GM23248 (cell line): Measurements from ENCODE around the gene SYNE2. TPM values are rescaled to one million over a fixed set of nuclear protein-coding genes. Genes with fewer than 3 reads are reported as not detected.

Source experiments
- DNase-seq: peaks from one replicate; pipeline ENCODE4 v3.0.0-alpha.2; 2015
- H2AFZ ChIP-seq: fragments of 200-600 bp; sonication (generic); 2 replicates; pipeline ENCODE4 v1.6.1; 2016; ENCODE audit warnings: antibody characterized with exemption
- H3F3A ChIP-seq: fragments of 200-600 bp; sonication (generic); 2 replicates; pipeline ENCODE4 v1.6.1; 2016; ENCODE audit warnings: mild to moderate bottlenecking, antibody characterized with exemption, mixed run types; ENCODE audit not compliant: insufficient read depth
- H3K27ac ChIP-seq: fragments of 200-600 bp; sonication (generic); 2 replicates; pipeline ENCODE4 v1.5.1; 2016; ENCODE audit warnings: mild to moderate bottlenecking
- H3K27me3 ChIP-seq: fragments of 200-600 bp; sonication (generic); replicated peaks from 2 replicates; pipeline ENCODE4 v1.6.1; 2016; ENCODE audit warnings: mild to moderate bottlenecking; ENCODE audit not compliant: insufficient read depth
- H3K36me3 ChIP-seq: fragments of 200-600 bp; sonication (generic); 2 replicates; pipeline ENCODE4 v1.6.1; 2016; ENCODE audit warnings: low read depth, mild to moderate bottlenecking
- H3K4me1 ChIP-seq: fragments of 200-600 bp; sonication (generic); 2 replicates; pipeline ENCODE4 v1.6.1; 2016; ENCODE audit warnings: mild to moderate bottlenecking; ENCODE audit not compliant: insufficient read depth
- H3K4me2 ChIP-seq: fragments of 200-600 bp; sonication (generic); one replicate; pipeline ENCODE4 v1.6.1; 2016; ENCODE audit warnings: mild to moderate bottlenecking; ENCODE audit not compliant: unreplicated experiment
- H3K4me3 ChIP-seq: fragments of 200-600 bp; sonication (generic); 2 replicates; pipeline ENCODE4 v1.5.1; 2016; ENCODE audit warnings: mild to moderate bottlenecking
- H3K79me2 ChIP-seq: fragments of 200-600 bp; sonication (generic); 2 replicates; pipeline ENCODE4 v1.6.1; 2016; ENCODE audit warnings: mild to moderate bottlenecking; ENCODE audit not compliant: insufficient read depth
- H3K9ac ChIP-seq: fragments of 200-600 bp; sonication (generic); 2 replicates; pipeline ENCODE4 v1.6.1; 2016; ENCODE audit warnings: mild to moderate bottlenecking
- H3K9me2 ChIP-seq: fragments of 200-600 bp; sonication (generic); 2 replicates; pipeline ENCODE4 v1.6.1; 2016; ENCODE audit warnings: mixed run types, mild to moderate bottlenecking, moderate library complexity; ENCODE audit not compliant: insufficient read depth
- H3K9me3 ChIP-seq: fragments of 200-600 bp; sonication (generic); one replicate; pipeline ENCODE4 v1.6.1; 2017; ENCODE audit warnings: low read depth
- H4K20me1 ChIP-seq: fragments of 200-600 bp; sonication (generic); 2 replicates; pipeline ENCODE4 v1.6.0; 2016; ENCODE audit not compliant: insufficient read depth
- EZH2 ChIP-seq: fragments of 200-600 bp; sonication (generic); IDR thresholded peaks from 2 replicates; pipeline ENCODE4 v1.6.1; 2018; ENCODE audit warnings: antibody characterized with exemption, mild to moderate bottlenecking; ENCODE audit not compliant: insufficient read depth, poor library complexity, severe bottlenecking
- EZH2phosphoT487 ChIP-seq: fragments of 200-600 bp; sonication (generic); IDR thresholded peaks from 2 replicates; pipeline ENCODE4 v1.6.1; 2018; ENCODE audit warnings: antibody characterized with exemption, moderate library complexity, mild to moderate bottlenecking, low read depth; ENCODE audit not compliant: insufficient read depth
- WGBS, 2 experiments: methylation state at CpG; one replicate each; pipeline ENCODE4 v1.1.6; 2015 to 2017; ENCODE audit warnings: low lambda C conversion rate in 2 of 2, low coverage in 1 of 2; ENCODE audit errors: missing lambda C conversion rate in 2 of 2; 5-methylcytosine and 5-hydroxymethylcytosine counted together
- in situ Hi-C: fragments of 300-500 bp; cut with MboI; formaldehyde crosslinking; loops from 2 replicates; pipeline ENCODE4 v1.15.0; 2020
- polyA plus RNA-seq: library from polyadenylated mRNA; unstranded; fragments of >200 nt; fragmentation: Nextera tagmentation; extraction: Ambion mirVana; gene quantifications from 2 replicates; pipeline ENCODE4 v1.2.1, GENCODE V29; 2016
- total RNA-seq: library from RNA; depleted of rRNA; stranded (reverse); fragments of >200 nt; shearing (Covaris generic); gene quantifications from 2 replicates; pipeline ENCODE4 v1.2.3, GENCODE V29; 2014

SYNE2 gene
- total and polyA plus RNA-seq, 2 experiments from 2014 or later, result 2.8 to 4.4 TPM

GRCh38 chr14:64060648-64061096, 207.9 kb downstream of the SYNE2 start:
- no peaks in the 10 kb centered on the region for H3K36me3 ChIP-seq
- no peaks in the 10 kb centered on the region for H3K79me2 ChIP-seq
- H3K9ac ChIP-seq, result no peak overlapping the region
- H3K4me2 ChIP-seq, result no peak overlapping the region
- H3F3A ChIP-seq, result no peaks in the 10 kb centered on the region
- 85 to 89% methylated on average over 4 to 5 of the region's 5 CpGs for WGBS, 2 experiments
- H4K20me1 ChIP-seq, result no peaks in the 10 kb centered on the region
- no peaks in the 10 kb centered on the region for H3K9me2 ChIP-seq
- in situ Hi-C loops, result no loop called here
- no peaks in the 10 kb centered on the region for H3K9me3 ChIP-seq
- no peak overlapping the region for H3K4me3 ChIP-seq
- no peak overlapping the region for H3K27ac ChIP-seq
- H2AFZ ChIP-seq, result no peak overlapping the region
- DNase-seq, result peak; percentile 11
- TF ChIP-seq EZH2phosphoT487 (no peak), EZH2 (no peak)
- no peaks in the 10 kb centered on the region for H3K27me3 ChIP-seq
- H3K4me1 ChIP-seq, result no peaks in the 10 kb centered on the region

DNA sequence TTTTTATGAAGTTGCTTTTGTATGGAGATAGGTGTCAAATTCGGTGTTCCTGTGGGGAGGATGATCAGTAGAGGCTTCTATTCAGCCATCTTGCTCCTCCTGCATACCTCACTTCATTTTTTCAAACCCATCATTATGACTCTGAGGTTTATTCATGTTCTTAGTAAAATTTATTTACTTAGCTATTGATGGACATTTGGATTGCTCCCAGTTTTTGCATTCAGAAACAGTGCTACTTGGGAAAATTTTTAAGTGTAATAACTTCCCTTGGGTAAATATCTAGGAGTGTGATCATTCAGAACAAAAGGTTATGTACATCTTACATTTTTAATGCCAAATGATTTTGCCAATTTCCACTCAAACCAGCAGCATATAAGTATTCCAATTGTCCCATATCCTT, 208.3 kb downstream of the SYNE2 start:
- Histone ChIP-seq H3K36me3 (no peaks in the 10 kb centered on the region), H4K20me1 (no peaks in the 10 kb centered on the region), H2AFZ (no peak overlapping the region), H3K79me2 (no peaks in the 10 kb centered on the region), H3K4me3 (no peak overlapping the region), H3F3A (no peaks in the 10 kb centered on the region), H3K4me1 (no peaks in the 10 kb centered on the region), H3K9ac (no peak overlapping the region), H3K9me2 (no peaks in the 10 kb centered on the region), H3K27ac (no peak overlapping the region), H3K27me3 (no peaks in the 10 kb centered on the region), H3K9me3 (no peaks in the 10 kb centered on the region), H3K4me2 (no peak overlapping the region)
- DNase-seq, result no peak
- WGBS, 2 experiments, result 11 to 31% methylated on average over 1 of the region's 1 CpG
- in situ Hi-C loops, result no loop called here
- TF ChIP-seq EZH2phosphoT487, result no peak
- no peak for TF ChIP-seq EZH2

GRCh38 chr14:64061706-64062105, 208.9 kb downstream of the SYNE2 start:
- DNase-seq, result no peak
- Histone ChIP-seq H3K9me2 (no peaks in the 10 kb centered on the region), H3K36me3 (no peaks in the 10 kb centered on the region), H3K9ac (no peak overlapping the region), H3K9me3 (no peaks in the 10 kb centered on the region), H3K79me2 (no peaks in the 10 kb centered on the region), H3F3A (no peaks in the 10 kb centered on the region), H3K4me3 (no peak overlapping the region), H3K4me2 (no peak overlapping the region), H3K27me3 (no peaks in the 10 kb centered on the region), H2AFZ (no peak overlapping the region), H3K4me1 (no peaks in the 10 kb centered on the region), H4K20me1 (no peaks in the 10 kb centered on the region), H3K27ac (no peak overlapping the region)
- no peak for TF ChIP-seq EZH2
- no peak for TF ChIP-seq EZH2phosphoT487
- in situ Hi-C loops, result no loop called here
- WGBS, 2 experiments, result 95 to 98% methylated on average over 1 of the region's 1 CpG

DNA sequence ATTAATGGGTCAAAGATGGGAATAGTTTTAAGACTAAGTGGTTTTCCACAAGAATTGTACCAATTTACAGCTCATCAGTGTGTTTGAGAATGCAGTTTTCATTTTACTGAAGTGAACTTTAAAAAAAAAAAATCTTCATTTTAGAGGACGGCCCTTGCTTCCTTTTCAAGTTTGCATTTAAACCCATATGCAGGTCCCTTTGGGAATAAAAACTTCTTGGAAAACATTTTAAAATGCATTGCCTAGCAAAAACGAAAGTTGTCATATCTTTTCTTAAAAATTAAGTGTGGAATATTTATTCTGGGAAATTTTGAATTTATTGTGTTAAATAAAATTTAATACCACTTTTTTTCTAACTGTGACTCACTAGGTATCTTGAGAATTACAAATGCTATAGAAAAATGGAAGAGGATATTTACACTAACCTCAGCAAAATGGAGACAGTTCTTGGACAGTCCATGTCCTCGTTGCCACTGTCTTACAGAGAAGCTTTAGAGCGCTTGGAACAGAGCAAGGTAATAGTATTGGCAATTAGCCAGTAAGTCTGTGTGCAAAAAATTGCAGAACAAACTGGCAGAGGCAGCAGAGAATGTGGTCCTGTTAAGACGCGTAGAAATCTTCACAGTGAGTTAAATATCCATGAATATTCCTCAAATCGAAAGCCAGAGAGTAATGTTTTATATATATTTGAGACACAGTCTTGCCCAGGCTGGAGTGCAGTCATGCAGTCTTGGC, 209.7 kb downstream of the SYNE2 start:
- 91 to 92% methylated on average over 7 of the region's 7 CpGs for WGBS, 2 experiments
- H3K9me3 ChIP-seq, result no peaks in the 10 kb centered on the region
- no peaks in the 10 kb centered on the region for H3K36me3 ChIP-seq
- H3K79me2 ChIP-seq, result no peaks in the 10 kb centered on the region
- H4K20me1 ChIP-seq, result no peaks in the 10 kb centered on the region
- no peak overlapping the region for H3K4me3 ChIP-seq
- no peak overlapping the region for H3K9ac ChIP-seq
- no peaks in the 10 kb centered on the region for H3F3A ChIP-seq
- in situ Hi-C loops, result no loop called here
- no peaks in the 10 kb centered on the region for H3K9me2 ChIP-seq
- H3K27ac ChIP-seq, result no peak overlapping the region
- DNase-seq, result no peak
- H2AFZ ChIP-seq, result no peak overlapping the region
- no peaks in the 10 kb centered on the region for H3K27me3 ChIP-seq
- H3K4me2 ChIP-seq, result no peak overlapping the region
- no peaks in the 10 kb centered on the region for H3K4me1 ChIP-seq
- TF ChIP-seq EZH2phosphoT487 (no peak), EZH2 (no peak)

DNA sequence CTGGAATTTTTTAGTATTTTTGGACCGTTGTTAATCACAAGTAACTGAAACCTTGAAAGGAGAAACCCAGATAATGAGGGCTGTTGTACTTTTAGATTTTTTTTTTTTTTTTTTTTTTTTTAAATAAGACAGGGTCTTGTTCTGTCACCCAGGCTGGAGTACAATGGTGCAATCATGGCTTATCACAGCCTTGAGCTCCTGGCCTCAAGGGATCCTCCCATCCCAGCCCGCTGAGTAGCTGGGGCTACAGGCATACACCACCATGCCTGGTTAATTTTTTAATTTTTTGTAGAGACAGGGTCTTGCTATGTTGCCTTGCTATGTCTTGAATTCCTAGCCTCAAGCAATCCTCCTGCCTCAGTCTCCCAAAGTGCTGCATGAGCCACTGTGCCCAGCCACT, 211.6 kb downstream of the SYNE2 start:
- Histone ChIP-seq H3K27me3 (no peaks in the 10 kb centered on the region), H3K4me1 (no peaks in the 10 kb centered on the region), H3K9me3 (no peaks in the 10 kb centered on the region), H3K36me3 (no peaks in the 10 kb centered on the region), H3K4me2 (no peak overlapping the region), H3K4me3 (no peak overlapping the region), H3F3A (no peaks in the 10 kb centered on the region), H2AFZ (no peak overlapping the region), H3K9me2 (no peaks in the 10 kb centered on the region), H3K79me2 (no peaks in the 10 kb centered on the region), H3K27ac (no peak overlapping the region), H3K9ac (no peak overlapping the region), H4K20me1 (no peaks in the 10 kb centered on the region)
- no peak for DNase-seq
- 95 to 98% methylated on average over 2 of the region's 2 CpGs for WGBS, 2 experiments
- in situ Hi-C loops, result no loop called here
- no peak for TF ChIP-seq EZH2
- no peak for TF ChIP-seq EZH2phosphoT487
